Hepatocyte (in vitro differentiated cells): Measurements from ENCODE around the gene CORO2B. TPM values are rescaled to one million over a fixed set of nuclear protein-coding genes. Genes with fewer than 3 reads are reported as not detected.

Experiments
- DNase-seq: peaks from one replicate; pipeline ENCODE4 v3.0.0-alpha.2; 2016; ENCODE audit warnings: low spot score
- H2AFZ ChIP-seq: fragments of 200-600 bp; sonication (generic); 2 replicates; pipeline ENCODE4 v1.6.0; 2016; ENCODE audit warnings: antibody characterized with exemption, mild to moderate bottlenecking
- H3K27ac ChIP-seq: fragments of 200-600 bp; sonication (generic); 2 replicates; pipeline ENCODE4 v1.5.1; 2016; ENCODE audit warnings: mild to moderate bottlenecking
- H3K27me3 ChIP-seq: fragments of 200-600 bp; sonication (generic); 2 replicates; pipeline ENCODE4 v1.6.1; 2016
- H3K36me3 ChIP-seq: fragments of 200-600 bp; sonication (generic); replicated peaks from 2 replicates; pipeline ENCODE4 v1.5.1; 2016; ENCODE audit warnings: low read depth; ENCODE audit not compliant: insufficient read depth
- H3K4me1 ChIP-seq: fragments of 200-600 bp; sonication (generic); 2 replicates; pipeline ENCODE4 v1.5.1; 2016; ENCODE audit warnings: mild to moderate bottlenecking, moderate library complexity; ENCODE audit not compliant: insufficient read depth
- H3K4me2 ChIP-seq: fragments of 200-600 bp; sonication (generic); 2 replicates; pipeline ENCODE4 v1.6.0; 2016
- H3K4me3 ChIP-seq: fragments of 200-600 bp; sonication (generic); 2 replicates; pipeline ENCODE4 v1.5.1; 2016; ENCODE audit warnings: mild to moderate bottlenecking
- H3K79me2 ChIP-seq: fragments of 200-600 bp; sonication (generic); 2 replicates; pipeline ENCODE4 v1.6.0; 2017; ENCODE audit warnings: mild to moderate bottlenecking
- H3K9me2 ChIP-seq: fragments of 200-600 bp; sonication (generic); replicated peaks from 2 replicates; pipeline ENCODE4 v1.6.0; 2017; ENCODE audit warnings: mild to moderate bottlenecking; ENCODE audit not compliant: insufficient read depth
- H3K9me3 ChIP-seq: fragments of 200-600 bp; sonication (generic); 2 replicates; pipeline ENCODE4 v1.5.1; 2016; ENCODE audit warnings: low read depth, mild to moderate bottlenecking
- H4K20me1 ChIP-seq: fragments of 200-600 bp; sonication (generic); 2 replicates; pipeline ENCODE4 v1.6.0; 2016; ENCODE audit warnings: mild to moderate bottlenecking; ENCODE audit not compliant: insufficient read depth, poor library complexity, severe bottlenecking
- CTCF ChIP-seq: fragments of 200-600 bp; sonication (generic); IDR thresholded peaks from 2 replicates; pipeline ENCODE4 v1.5.1; 2016; ENCODE audit warnings: antibody characterized with exemption, mild to moderate bottlenecking; ENCODE audit not compliant: poor library complexity
- EZH2 ChIP-seq: fragments of 200-600 bp; sonication (generic); IDR thresholded peaks from 2 replicates; pipeline ENCODE4 v1.6.1; 2016; ENCODE audit warnings: antibody characterized with exemption, mild to moderate bottlenecking, borderline replicate concordance
- EZH2phosphoT487 ChIP-seq: fragments of 200-600 bp; sonication (generic); IDR thresholded peaks from one replicate; pipeline ENCODE4 v1.6.1; 2018; ENCODE audit warnings: antibody characterized with exemption, mild to moderate bottlenecking, low read depth, moderate library complexity; ENCODE audit not compliant: unreplicated experiment, severe bottlenecking
- WGBS: methylation state at CpG from one replicate; pipeline ENCODE4 v1.1.6; 2016; ENCODE audit warnings: low lambda C conversion rate; ENCODE audit errors: missing lambda C conversion rate; 5-methylcytosine and 5-hydroxymethylcytosine counted together
- polyA plus RNA-seq: library from polyadenylated mRNA; unstranded; fragments of >200 nt; fragmentation: Nextera tagmentation; extraction: Ambion mirVana; gene quantifications from 2 replicates; pipeline ENCODE4 v1.2.1, GENCODE V29; 2016
- total RNA-seq: library from RNA; depleted of rRNA; stranded (reverse); fragments of >200 nt; gene quantifications from 2 replicates; pipeline ENCODE4 v1.2.3, GENCODE V29; 2014

The CORO2B gene
- total and polyA plus RNA-seq, 2 experiments from 2014 or later: 2.9 to 5.1 TPM

GRCh38 chr15:68583321-68583720 lies 4.5 kb downstream of the CORO2B start:
- TF ChIP-seq CTCF: no peak
- no peak for TF ChIP-seq EZH2phosphoT487
- no peak for TF ChIP-seq EZH2
- Histone ChIP-seq H3K27ac (no peak overlapping the region), H3K4me1 (peaks cover 6% of the 10 kb centered on the region), H3K27me3 (peaks cover 9% of the 10 kb centered on the region), H3K36me3 (no peaks in the 10 kb centered on the region), H3K79me2 (no peaks in the 10 kb centered on the region), H4K20me1 (no peaks in the 10 kb centered on the region), H3K4me2 (no peak overlapping the region), H2AFZ (no peak overlapping the region), H3K9me3 (no peaks in the 10 kb centered on the region), H3K9me2 (no peaks in the 10 kb centered on the region), H3K4me3 (no peak overlapping the region)
- 86% methylated on average over 7 of the region's 7 CpGs for WGBS
- no peak for DNase-seq

- Histone ChIP-seq H3K27ac (no peak overlapping the region), H3K4me3 (no peak overlapping the region), H3K9me3 (no peaks in the 10 kb centered on the region), H3K4me2 (no peak overlapping the region), H2AFZ (no peak overlapping the region), H3K4me1 (peaks cover 6% of the 10 kb centered on the region), H3K79me2 (no peaks in the 10 kb centered on the region), H3K36me3 (no peaks in the 10 kb centered on the region), H3K9me2 (no peaks in the 10 kb centered on the region), H4K20me1 (no peaks in the 10 kb centered on the region), H3K27me3 (peaks cover 9% of the 10 kb centered on the region)
- no peak for TF ChIP-seq EZH2phosphoT487
- WGBS: 94% methylated on average over 12 of the region's 12 CpGs
- DNase-seq: no peak
These were observed 5.4 kb downstream of the CORO2B start for GRCh38 chr15:68583936-68584755.

GRCh38 chr15:68584756-68585573 lies 6.2 kb downstream of the CORO2B start:
- peaks cover 2% of the 10 kb centered on the region for H3K27me3 ChIP-seq
- no peaks in the 10 kb centered on the region for H3K9me3 ChIP-seq
- WGBS: 89% methylated on average over 13 of the region's 13 CpGs
- no peak for TF ChIP-seq CTCF
- TF ChIP-seq EZH2: no peak
- TF ChIP-seq EZH2phosphoT487: no peak
- no peak overlapping the region for H3K4me2 ChIP-seq
- DNase-seq: no peak
- no peaks in the 10 kb centered on the region for H3K4me1 ChIP-seq
- no peaks in the 10 kb centered on the region for H4K20me1 ChIP-seq
- no peaks in the 10 kb centered on the region for H3K36me3 ChIP-seq
- no peak overlapping the region for H2AFZ ChIP-seq
- H3K9me2 ChIP-seq: no peaks in the 10 kb centered on the region
- no peak overlapping the region for H3K4me3 ChIP-seq
- no peak overlapping the region for H3K27ac ChIP-seq
- no peaks in the 10 kb centered on the region for H3K79me2 ChIP-seq
